Cardiac muscle cell (in vitro differentiated cells and primary cell): Measurements from ENCODE around the gene RYR2. TPM values are rescaled to one million over a fixed set of nuclear protein-coding genes. Genes with fewer than 3 reads are reported as not detected.
A peak's percentile ranks its signal among the peaks of the same experiment; 100 is the strongest.

Source experiments
- DNase-seq, 2 donors: peaks; one replicate each; pipeline versions ENCODE4 v3.0.0 to v3.0.0-alpha.2; 2010 to 2017; ENCODE audit warnings: low read depth in 1 of 2, low spot score in 1 of 2
- H3K27ac ChIP-seq: fragments of 200-600 bp; sonication (generic); 2 replicates; pipeline ENCODE4 v1.5.1; 2016
- H3K27me3 ChIP-seq: fragments of 200-600 bp; sonication (generic); 2 replicates; pipeline ENCODE4 v1.6.0; 2016; ENCODE audit warnings: control low read depth
- H3K36me3 ChIP-seq: fragments of 200-600 bp; sonication (generic); 2 replicates; pipeline ENCODE4 v1.5.1; 2016; ENCODE audit warnings: control low read depth
- H3K4me1 ChIP-seq: fragments of 200-600 bp; sonication (generic); 2 replicates; pipeline ENCODE4 v1.8.1; 2017; ENCODE audit warnings: low read depth, mild to moderate bottlenecking, mixed run types
- H3K4me3 ChIP-seq: fragments of 200-600 bp; sonication (generic); 2 replicates; pipeline ENCODE4 v1.5.1; 2016; ENCODE audit warnings: mild to moderate bottlenecking
- H3K9me3 ChIP-seq: fragments of 200-600 bp; sonication (generic); 2 replicates; pipeline ENCODE4 v1.5.1; 2017; ENCODE audit warnings: low read depth, mild to moderate bottlenecking, control low read depth
- CTCF ChIP-seq: IDR thresholded peaks from 2 replicates; pipeline ENCODE4 v1.5.1; 2012; ENCODE audit warnings: low read depth, mild to moderate bottlenecking, low read length
- polyA plus RNA-seq: library from polyadenylated mRNA; unstranded; fragments of >200 nt; fragmentation: Nextera tagmentation; extraction: Ambion mirVana; gene quantifications from 2 replicates; pipeline ENCODE4 v1.2.1, GENCODE V29; 2016
- total RNA-seq: library from RNA; depleted of rRNA; stranded (reverse); fragments of >200 nt; gene quantifications from 2 replicates; pipeline ENCODE4 v1.2.3, GENCODE V29; 2016

Gene RYR2
- total and polyA plus RNA-seq, 2 experiments from 2014 or later, result 29.8 to 155 TPM

GRCh38 chr1:237832858-237833257 is 790.9 kb downstream of the RYR2 start:
- TF ChIP-seq CTCF, result no peak
- Histone ChIP-seq H3K27ac (no peak overlapping the region), H3K27me3 (no peaks in the 10 kb centered on the region), H3K4me3 (no peak overlapping the region), H3K36me3 (peaks cover 42% of the 10 kb centered on the region), H3K9me3 (no peaks in the 10 kb centered on the region), H3K4me1 (peaks cover 6% of the 10 kb centered on the region)
- no peak for DNase-seq

- H3K4me1 ChIP-seq, result peaks cover 6% of the 10 kb centered on the region
- H3K27ac ChIP-seq, result peak overlapping the region; percentile 50
- no peak overlapping the region for H3K4me3 ChIP-seq
- no peak for DNase-seq
- H3K9me3 ChIP-seq, result no peaks in the 10 kb centered on the region
- H3K27me3 ChIP-seq, result no peaks in the 10 kb centered on the region
- peaks cover 33% of the 10 kb centered on the region for H3K36me3 ChIP-seq
- no peak for TF ChIP-seq CTCF
Measured at GRCh38 chr1:237834048-237834447, 792.1 kb downstream of the RYR2 start.

GRCh38 chr1:237834461-237834860 is 792.5 kb downstream of the RYR2 start:
- Histone ChIP-seq H3K4me3 (no peak overlapping the region), H3K27ac (peak overlapping the region; percentile 50), H3K9me3 (no peaks in the 10 kb centered on the region), H3K4me1 (peaks cover 6% of the 10 kb centered on the region), H3K36me3 (peaks cover 30% of the 10 kb centered on the region), H3K27me3 (no peaks in the 10 kb centered on the region)
- no peak for DNase-seq
- TF ChIP-seq CTCF, result no peak

GRCh38 chr1:237838320-237838719 is 796.3 kb downstream of the RYR2 start:
- no peaks in the 10 kb centered on the region for H3K27me3 ChIP-seq
- H3K27ac ChIP-seq, result no peak overlapping the region
- DNase-seq, result no peak
- H3K4me3 ChIP-seq, result no peak overlapping the region
- H3K36me3 ChIP-seq, result peaks cover 5% of the 10 kb centered on the region
- no peaks in the 10 kb centered on the region for H3K9me3 ChIP-seq
- H3K4me1 ChIP-seq, result peaks cover 6% of the 10 kb centered on the region
- TF ChIP-seq CTCF, result no peak

GRCh38 chr1:237838904-237839534 is 797.0 kb downstream of the RYR2 start:
- Histone ChIP-seq H3K27ac (no peak overlapping the region), H3K4me3 (no peak overlapping the region), H3K4me1 (peaks cover 6% of the 10 kb centered on the region), H3K27me3 (no peaks in the 10 kb centered on the region), H3K36me3 (no peaks in the 10 kb centered on the region), H3K9me3 (no peaks in the 10 kb centered on the region)
- no peak for TF ChIP-seq CTCF
- no peak for DNase-seq
